D721Med (cell line): Measurements from ENCODE around the gene NUDT3.

Experiments used
- DNase-seq: peaks from one replicate; pipeline ENCODE4 v3.0.0; 2011; ENCODE audit warnings: low spot score; ENCODE audit not compliant: insufficient read length
- FAIRE-seq: peaks from 2 replicates; lab custom pipeline; 2011; peaks lifted over from hg19 to GRCh38; lab: Jason Lieb, UNC
- TF ChIP-seq, protein P1 (sequence below): IDR thresholded peaks from 2 replicates; pipeline ENCODE4 v1.5.1; 2012; ENCODE audit warnings: mild to moderate bottlenecking, control low read depth; ENCODE audit not compliant: insufficient read depth; ENCODE audit errors: missing control alignments

The NUDT3 gene

DNA sequence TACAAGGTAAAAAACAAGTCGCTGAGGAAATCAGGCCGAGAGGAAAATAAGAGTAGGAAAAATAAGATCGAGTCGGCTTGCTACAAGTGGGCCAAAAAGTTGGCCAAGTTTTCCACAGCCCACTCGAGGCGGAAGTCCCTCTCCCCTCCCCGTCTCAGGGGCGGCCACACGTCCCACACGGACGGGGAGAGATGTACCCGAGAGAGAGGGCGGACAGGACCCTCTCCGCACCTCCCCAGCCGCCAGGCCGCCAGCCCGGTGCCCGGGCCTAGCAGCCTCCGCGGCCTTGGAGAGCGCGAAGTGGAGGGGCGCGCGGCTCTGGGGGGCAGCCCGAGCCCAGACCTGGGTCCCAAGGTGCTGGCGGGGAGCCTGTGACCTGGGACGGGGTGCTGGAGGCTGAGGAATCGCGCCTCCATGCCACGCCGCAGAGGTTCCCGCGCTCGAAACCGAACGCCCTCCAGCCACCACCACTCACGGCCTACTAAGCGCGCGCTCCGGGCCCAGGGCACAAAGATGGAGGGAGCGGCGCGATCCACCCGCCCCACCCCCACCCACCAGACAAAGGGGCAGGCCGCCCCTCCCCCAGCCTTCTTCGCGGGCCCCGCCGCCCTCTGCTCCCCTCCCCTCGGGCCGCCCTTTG lies 157.7 kb downstream of the NUDT3 start:
- TF ChIP-seq, protein P1, sequence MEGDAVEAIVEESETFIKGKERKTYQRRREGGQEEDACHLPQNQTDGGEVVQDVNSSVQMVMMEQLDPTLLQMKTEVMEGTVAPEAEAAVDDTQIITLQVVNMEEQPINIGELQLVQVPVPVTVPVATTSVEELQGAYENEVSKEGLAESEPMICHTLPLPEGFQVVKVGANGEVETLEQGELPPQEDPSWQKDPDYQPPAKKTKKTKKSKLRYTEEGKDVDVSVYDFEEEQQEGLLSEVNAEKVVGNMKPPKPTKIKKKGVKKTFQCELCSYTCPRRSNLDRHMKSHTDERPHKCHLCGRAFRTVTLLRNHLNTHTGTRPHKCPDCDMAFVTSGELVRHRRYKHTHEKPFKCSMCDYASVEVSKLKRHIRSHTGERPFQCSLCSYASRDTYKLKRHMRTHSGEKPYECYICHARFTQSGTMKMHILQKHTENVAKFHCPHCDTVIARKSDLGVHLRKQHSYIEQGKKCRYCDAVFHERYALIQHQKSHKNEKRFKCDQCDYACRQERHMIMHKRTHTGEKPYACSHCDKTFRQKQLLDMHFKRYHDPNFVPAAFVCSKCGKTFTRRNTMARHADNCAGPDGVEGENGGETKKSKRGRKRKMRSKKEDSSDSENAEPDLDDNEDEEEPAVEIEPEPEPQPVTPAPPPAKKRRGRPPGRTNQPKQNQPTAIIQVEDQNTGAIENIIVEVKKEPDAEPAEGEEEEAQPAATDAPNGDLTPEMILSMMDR: no peak
- FAIRE-seq (no peak), DNase-seq (no peak)

DNA sequence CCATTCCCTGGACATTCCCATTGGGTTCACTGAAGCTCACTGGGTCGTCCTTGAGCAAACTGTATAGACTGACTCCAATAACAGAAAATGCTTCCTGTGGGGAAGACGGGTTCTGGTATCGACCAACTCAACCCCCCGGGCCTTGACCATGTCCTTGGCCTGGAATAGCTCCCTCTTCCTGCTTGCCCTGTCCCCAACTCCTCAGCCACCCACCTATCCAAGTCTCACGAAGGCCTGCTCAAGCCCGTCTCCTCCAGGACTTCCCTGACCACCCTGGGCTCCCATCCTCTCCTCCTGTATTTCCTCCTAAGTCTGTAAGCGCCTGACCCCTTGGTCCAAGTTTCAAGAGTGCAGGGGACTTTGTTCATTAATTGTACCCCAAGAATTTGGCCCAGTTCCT lies 158.6 kb downstream of the NUDT3 start:
- no peak for DNase-seq
- TF ChIP-seq, protein P1: no peak
- no peak for FAIRE-seq

DNA sequence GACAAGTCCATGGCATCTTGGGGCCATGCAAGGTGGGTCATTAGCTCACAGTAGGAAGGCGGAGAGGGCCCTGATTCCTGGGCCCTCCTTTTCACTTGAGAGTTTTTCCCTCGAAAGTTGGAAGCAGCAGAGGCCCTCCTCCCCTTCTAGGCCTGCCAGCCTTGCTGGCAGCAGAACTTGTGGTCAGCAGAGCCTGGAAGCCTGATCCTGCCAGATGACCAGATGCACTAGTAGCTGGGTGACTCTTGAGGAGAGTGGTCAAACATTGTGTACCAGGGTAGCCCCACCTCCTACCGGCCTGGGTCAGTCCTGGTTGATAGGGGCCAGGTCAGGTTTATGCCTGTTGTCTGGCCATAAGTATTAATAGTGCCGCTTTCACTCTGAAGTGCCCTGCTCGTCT lies 159.6 kb downstream of the NUDT3 start:
- DNase-seq (no peak), FAIRE-seq (no peak)
- TF ChIP-seq, protein P1: no peak

DNA sequence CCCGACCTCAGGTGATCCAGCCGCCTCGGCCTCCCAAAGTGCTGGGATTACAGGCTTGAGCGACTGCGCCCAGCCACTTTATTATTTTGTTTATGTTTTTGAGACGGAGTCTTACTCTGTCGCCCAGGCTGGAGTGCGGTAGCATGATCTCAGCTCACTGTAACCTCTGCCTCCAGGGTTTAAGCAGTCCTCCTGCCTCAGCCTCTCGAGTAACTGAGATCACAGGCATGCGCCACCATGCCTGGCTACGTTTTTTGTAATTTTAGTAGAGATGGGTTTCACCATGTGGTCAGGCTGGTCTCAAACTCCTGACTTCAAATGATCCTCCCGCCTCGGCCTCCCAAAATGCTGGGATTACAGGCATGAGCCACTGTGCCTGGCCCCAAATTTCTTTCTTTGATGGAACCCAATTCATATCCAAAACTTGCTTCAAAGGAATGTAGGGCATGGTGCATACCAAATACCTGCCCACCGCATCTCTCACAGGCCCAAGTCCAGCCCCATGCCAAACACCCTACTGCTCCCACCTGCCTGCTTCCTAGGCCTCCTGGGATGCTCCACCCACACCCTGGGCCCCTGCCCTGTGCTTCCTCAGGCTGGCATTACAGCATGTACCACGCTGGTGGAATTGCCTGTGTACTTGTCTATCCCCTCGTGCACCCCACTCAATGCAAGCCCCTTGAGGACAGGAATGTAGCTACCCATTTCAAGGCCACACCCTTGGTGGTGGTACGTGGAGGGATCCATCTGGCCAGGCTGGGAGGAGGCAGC lies 160.7 kb downstream of the NUDT3 start:
- no peak for FAIRE-seq
- TF ChIP-seq, protein P1: no peak
- DNase-seq: no peak

DNA sequence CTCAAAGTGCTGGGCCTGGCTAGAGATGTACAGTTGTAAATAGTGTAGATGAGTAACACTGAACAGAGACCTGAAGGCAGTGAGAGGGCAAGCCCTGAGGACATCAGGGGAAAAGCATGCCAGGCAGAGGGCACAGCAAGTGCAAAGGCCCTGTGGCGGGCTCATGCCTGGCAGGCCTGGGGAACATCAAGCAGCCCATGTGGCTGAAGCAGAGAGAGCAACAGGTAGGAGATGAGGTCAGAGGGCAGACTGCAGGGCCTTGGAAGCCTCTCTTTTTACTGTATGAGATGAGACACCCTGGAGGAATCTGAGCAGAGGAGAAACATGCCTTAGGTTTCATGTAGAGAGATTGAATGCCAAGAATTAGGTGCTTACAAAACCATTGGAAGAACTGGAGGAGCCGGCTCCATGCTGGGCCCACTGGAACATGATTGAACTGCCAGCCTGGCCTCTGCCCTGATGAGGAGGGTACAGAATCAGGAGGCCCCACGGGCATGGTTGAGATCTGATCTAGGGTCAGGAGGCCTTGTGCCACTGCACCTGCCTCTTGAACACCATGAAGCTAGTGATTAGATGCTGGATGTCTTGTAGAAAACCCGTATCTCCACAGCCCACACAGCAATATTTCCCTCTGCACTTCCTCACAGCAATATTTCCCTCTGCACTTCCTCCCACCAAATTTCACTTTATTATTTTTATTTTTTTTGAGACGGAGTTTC lies 161.7 kb downstream of the NUDT3 start:
- TF ChIP-seq, protein P1: no peak
- DNase-seq (no peak), FAIRE-seq (no peak)

DNA sequence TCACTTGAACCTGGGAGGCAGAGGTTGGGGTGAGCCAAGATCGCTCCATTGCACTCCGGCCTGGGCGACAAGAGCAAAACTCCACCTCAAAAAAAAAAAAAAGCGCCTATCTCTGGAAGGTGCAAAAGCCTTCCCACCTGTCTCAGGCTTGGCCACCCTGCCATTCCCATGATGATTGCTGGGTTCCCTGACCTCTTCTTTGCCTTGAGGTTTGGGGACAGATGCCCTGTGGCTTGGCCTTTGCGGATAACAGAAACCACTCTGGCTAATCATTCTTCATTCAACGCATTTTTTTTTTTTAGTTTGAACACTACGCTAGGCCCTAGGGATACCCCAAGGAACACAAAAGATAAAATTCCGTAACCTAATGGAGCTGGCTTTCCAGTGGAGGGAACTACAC lies 162.6 kb downstream of the NUDT3 start:
- TF ChIP-seq, protein P1: no peak
- FAIRE-seq (no peak), DNase-seq (no peak)
